ENCODE results near the gene RCSD1.

Gene RCSD1

GRCh38 chr1:167638064-167638463 lies 8.0 kb downstream of the RCSD1 start:
- TF ChIP-seq, protein P1, sequence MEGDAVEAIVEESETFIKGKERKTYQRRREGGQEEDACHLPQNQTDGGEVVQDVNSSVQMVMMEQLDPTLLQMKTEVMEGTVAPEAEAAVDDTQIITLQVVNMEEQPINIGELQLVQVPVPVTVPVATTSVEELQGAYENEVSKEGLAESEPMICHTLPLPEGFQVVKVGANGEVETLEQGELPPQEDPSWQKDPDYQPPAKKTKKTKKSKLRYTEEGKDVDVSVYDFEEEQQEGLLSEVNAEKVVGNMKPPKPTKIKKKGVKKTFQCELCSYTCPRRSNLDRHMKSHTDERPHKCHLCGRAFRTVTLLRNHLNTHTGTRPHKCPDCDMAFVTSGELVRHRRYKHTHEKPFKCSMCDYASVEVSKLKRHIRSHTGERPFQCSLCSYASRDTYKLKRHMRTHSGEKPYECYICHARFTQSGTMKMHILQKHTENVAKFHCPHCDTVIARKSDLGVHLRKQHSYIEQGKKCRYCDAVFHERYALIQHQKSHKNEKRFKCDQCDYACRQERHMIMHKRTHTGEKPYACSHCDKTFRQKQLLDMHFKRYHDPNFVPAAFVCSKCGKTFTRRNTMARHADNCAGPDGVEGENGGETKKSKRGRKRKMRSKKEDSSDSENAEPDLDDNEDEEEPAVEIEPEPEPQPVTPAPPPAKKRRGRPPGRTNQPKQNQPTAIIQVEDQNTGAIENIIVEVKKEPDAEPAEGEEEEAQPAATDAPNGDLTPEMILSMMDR (IDR thresholded peaks at IDR 0.05; ENCODE audit: insufficient read depth, low read length, poor library complexity, severe bottlenecking), result no peak
- H3K36me3 ChIP-seq (ENCODE audit: control insufficient read depth, insufficient read depth, low read length), result peaks cover 37% of the 10 kb centered on the region
- H3K27me3 ChIP-seq (replicated peaks; ENCODE audit: control insufficient read depth, insufficient read depth, low read length), result no peaks in the 10 kb centered on the region
- no peak for DNase-seq (ENCODE audit: extremely low read depth, insufficient read length)
- H3K4me3 ChIP-seq (replicated peaks; ENCODE audit: low read depth, low read length), result no peak overlapping the region

DNA sequence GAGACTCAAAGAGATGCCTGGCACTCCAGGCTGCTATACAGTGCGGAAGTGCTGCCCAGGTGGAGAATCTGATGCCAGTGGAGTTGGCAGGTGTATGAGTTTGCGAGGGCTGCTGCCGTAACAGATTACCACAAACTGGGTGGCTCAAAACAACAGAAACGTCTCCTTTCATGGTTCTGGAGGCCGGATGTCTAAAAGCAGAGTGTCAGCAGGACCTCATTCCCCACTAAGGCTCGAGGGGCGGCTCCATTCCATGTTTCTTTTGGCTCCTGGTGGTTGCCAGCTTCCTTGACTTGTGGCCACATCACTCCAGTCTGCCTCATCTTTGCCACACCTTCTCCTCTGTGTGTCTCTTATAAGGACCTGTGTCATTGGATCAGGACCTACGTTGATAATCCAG lies 10.0 kb downstream of the RCSD1 start:
- TF ChIP-seq, protein P1 (IDR thresholded peaks at IDR 0.05; ENCODE audit: insufficient read depth, low read length, poor library complexity, severe bottlenecking), result no peak
- Histone ChIP-seq H3K4me3 (replicated peaks; ENCODE audit: low read depth, low read length) (no peak overlapping the region), H3K27me3 (replicated peaks; ENCODE audit: control insufficient read depth, insufficient read depth, low read length) (no peaks in the 10 kb centered on the region), H3K36me3 (ENCODE audit: control insufficient read depth, insufficient read depth, low read length) (peaks cover 32% of the 10 kb centered on the region)
- DNase-seq (ENCODE audit: extremely low read depth, insufficient read length), result no peak

GRCh38 chr1:167641786-167642500 lies 11.9 kb downstream of the RCSD1 start:
- no peak for DNase-seq (ENCODE audit: extremely low read depth, insufficient read length)
- Histone ChIP-seq H3K27me3 (replicated peaks; ENCODE audit: control insufficient read depth, insufficient read depth, low read length) (no peaks in the 10 kb centered on the region), H3K4me3 (replicated peaks; ENCODE audit: low read depth, low read length) (no peak overlapping the region), H3K36me3 (ENCODE audit: control insufficient read depth, insufficient read depth, low read length) (peaks cover 25% of the 10 kb centered on the region)
- TF ChIP-seq, protein P1 (IDR thresholded peaks at IDR 0.05; ENCODE audit: insufficient read depth, low read length, poor library complexity, severe bottlenecking), result no peak

GRCh38 chr1:167642501-167642826 lies 12.4 kb downstream of the RCSD1 start:
- Histone ChIP-seq H3K36me3 (ENCODE audit: control insufficient read depth, insufficient read depth, low read length) (peaks cover 25% of the 10 kb centered on the region), H3K27me3 (replicated peaks; ENCODE audit: control insufficient read depth, insufficient read depth, low read length) (no peaks in the 10 kb centered on the region), H3K4me3 (replicated peaks; ENCODE audit: low read depth, low read length) (no peak overlapping the region)
- TF ChIP-seq, protein P1 (IDR thresholded peaks at IDR 0.05; ENCODE audit: insufficient read depth, low read length, poor library complexity, severe bottlenecking), result no peak
- no peak for DNase-seq (ENCODE audit: extremely low read depth, insufficient read length)

DNA sequence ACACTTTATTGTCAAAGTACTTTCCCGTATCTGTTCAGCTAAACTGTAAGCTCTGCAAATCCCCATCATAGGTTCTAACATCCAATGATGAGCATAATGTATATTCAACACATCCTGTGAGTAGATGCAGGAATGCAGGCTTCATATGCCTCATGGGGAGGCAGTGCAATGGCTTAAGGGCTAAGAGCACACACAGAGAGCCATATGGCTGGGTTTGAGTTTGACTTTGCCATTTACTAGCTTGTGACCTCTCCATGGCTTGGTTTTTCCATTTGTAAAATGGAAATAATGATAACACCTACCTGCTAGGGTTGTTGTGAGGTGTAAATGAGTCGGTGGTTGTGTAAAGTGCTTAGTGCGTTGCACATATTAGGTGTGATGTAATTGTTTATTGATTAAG lies 13.4 kb downstream of the RCSD1 start:
- Histone ChIP-seq H3K4me3 (replicated peaks; ENCODE audit: low read depth, low read length) (no peak overlapping the region), H3K36me3 (ENCODE audit: control insufficient read depth, insufficient read depth, low read length) (peaks cover 21% of the 10 kb centered on the region), H3K27me3 (replicated peaks; ENCODE audit: control insufficient read depth, insufficient read depth, low read length) (no peaks in the 10 kb centered on the region)
- TF ChIP-seq, protein P1 (IDR thresholded peaks at IDR 0.05; ENCODE audit: insufficient read depth, low read length, poor library complexity, severe bottlenecking), result no peak
- no peak for DNase-seq (ENCODE audit: extremely low read depth, insufficient read length)

GRCh38 chr1:167644551-167644950 lies 14.5 kb downstream of the RCSD1 start:
- H3K36me3 ChIP-seq (ENCODE audit: control insufficient read depth, insufficient read depth, low read length), result peaks cover 22% of the 10 kb centered on the region

More at GRCh38 chr1:167644551-167644950, 14.5 kb downstream of the RCSD1 start:
- no peak overlapping the region for H3K4me3 ChIP-seq (replicated peaks; ENCODE audit: low read depth, low read length)
- no peaks in the 10 kb centered on the region for H3K27me3 ChIP-seq (replicated peaks; ENCODE audit: control insufficient read depth, insufficient read depth, low read length)
- TF ChIP-seq, protein P1 (IDR thresholded peaks at IDR 0.05; ENCODE audit: insufficient read depth, low read length, poor library complexity, severe bottlenecking), result no peak
- DNase-seq (ENCODE audit: extremely low read depth, insufficient read length), result no peak
